Kidney tubule cell (primary cell): Measurements from ENCODE around the gene TRIO.

ENCODE experiments used
- DNase-seq: peaks from one replicate; pipeline ENCODE4 v3.0.0-alpha.2; 2018; ENCODE audit warnings: low spot score

TRIO gene

DNA sequence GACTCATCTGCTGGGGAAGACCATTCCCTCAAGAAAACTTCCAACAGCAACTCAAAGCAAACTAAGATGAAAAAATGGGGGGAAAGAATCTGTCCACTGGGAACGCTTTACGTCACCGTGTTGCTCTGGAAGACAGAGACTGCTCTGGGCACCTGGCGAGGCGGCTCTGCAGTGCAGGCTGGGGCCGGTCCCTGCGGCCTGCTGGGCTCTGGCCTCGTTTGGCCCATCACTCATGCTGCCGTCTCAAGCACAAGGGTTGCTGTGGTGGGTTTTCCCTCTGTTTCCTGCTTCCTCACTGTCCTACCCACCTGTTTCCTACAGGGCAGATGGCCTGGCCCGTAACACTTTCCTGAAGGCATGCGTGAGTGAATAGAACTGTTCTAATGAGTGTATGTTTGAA is 345.6 kb downstream of the TRIO start:
- DNase-seq = no peak

GRCh38 chr5:14489643-14490042 is 346.5 kb downstream of the TRIO start:
- no peak for DNase-seq

DNA sequence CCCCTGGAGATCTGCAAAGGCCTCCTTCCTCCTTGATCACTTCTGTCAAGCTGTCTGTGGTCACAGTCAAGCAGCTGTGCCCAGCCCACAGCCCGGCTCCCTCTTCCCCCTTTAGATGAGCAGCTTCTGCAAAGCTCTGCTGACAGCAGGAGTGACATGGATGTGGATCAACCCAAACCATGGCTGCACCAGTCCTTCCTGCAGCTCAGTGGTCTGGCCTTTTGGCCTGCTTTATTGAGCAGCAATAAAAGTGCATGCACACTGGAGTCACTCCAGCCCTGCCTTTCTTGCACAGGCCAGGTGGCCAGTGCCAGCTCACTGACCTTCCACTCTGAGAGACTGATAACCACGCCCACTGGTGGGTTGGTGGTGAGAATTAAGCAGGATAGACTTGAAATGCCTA is 347.2 kb downstream of the TRIO start:
- DNase-seq = no peak

GRCh38 chr5:14491015-14491915 is 348.1 kb downstream of the TRIO start:
- DNase-seq = no peak

DNA sequence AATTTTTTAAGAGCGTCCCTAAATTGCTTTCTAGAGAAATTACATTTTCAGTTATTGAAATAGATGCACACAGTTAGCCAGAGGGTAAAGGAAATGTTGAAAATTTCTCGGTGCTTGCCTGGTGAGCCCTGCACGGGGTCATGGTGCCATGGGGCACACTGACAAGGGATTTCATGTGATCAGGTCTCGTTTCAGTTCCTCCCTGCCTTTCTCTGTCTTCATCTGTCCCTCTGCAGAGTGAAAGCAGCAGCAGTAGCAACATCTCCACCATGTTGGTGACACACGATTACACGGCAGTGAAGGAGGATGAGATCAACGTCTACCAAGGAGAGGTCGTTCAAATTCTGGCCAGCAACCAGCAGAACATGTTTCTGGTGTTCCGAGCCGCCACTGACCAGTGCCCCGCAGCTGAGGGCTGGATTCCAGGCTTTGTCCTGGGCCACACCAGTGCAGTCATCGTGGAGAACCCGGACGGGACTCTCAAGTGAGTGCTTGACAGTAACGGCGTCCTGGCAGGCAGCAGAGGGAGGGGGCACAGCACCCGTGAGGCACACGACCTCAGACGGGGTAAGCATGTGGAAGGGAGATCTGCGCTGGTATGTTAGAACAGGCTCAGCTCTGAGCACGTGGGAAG is 349.3 kb downstream of the TRIO start:
- no peak for DNase-seq

GRCh38 chr5:14495301-14495700 is 352.2 kb downstream of the TRIO start:
- DNase-seq = no peak

DNA sequence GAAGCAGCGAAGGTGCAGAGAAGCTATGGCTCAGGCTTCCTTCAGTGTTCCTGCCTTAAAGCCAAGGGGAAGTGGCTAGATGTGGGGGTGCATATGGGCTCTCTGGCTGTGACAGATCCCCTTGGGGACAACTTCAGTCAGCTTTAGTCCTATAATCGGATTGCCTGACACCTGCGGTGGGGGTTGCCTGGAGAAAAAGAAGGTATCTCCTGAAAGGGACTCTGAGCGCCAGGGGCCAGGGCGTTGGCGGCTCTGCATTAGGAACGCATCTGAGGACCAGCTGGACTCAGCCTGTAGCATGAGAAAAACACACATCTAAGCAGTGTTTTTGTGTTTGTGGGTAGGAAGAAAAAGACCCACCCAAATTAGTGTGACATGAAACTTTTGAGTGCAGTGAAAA is 354.2 kb downstream of the TRIO start:
- DNase-seq = no peak

DNA sequence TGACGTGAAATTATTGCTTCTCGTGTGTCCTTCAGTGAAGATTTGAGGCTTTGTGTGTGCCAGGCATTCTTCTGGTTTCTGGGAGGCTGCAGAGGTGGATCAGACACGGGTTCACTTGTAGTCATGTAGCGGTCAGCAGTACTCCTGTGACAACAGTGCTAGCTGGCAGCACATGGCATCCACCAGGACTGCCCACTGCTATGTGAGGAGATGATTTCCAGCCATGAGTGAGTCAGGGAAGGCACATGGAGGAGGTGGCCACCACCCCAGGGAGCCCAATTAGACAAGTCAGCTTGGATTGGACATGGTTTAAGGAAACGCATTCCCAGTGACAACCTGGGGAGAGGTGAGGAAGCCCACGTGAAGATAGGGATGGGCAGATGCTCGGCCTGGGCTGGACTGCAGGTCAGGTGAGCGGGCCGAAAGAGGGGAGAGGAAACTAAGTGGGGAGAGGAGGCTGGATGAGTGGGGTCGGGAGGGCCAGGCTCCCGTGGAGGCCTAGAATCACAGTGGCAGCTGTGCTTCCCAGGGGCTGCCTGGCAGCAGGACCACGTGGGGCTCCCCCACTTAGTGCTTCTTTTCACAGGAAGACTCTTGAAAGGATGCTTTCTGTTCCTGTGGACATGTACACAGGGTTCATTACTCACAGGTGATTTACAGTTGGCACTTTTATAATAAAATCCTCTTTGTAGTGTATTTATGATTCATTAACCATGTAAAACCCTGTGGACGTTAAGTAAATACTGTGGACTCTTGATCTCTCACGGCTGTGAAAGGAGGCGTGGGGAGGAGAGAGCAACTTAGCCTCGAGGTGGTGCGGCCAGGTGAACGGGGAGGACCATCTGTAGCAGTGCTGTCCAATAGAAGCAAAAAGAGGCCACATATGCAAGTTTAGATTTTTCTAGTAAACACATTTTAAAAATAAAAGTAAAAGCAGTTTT is 358.5 kb downstream of the TRIO start:
- peak; percentile 27 for DNase-seq

GRCh38 chr5:14502294-14502690 is 359.1 kb downstream of the TRIO start:
- no peak for DNase-seq

- DNase-seq = peak; percentile 9
Observed at GRCh38 chr5:14503017-14503680, 360.0 kb downstream of the TRIO start.

DNA sequence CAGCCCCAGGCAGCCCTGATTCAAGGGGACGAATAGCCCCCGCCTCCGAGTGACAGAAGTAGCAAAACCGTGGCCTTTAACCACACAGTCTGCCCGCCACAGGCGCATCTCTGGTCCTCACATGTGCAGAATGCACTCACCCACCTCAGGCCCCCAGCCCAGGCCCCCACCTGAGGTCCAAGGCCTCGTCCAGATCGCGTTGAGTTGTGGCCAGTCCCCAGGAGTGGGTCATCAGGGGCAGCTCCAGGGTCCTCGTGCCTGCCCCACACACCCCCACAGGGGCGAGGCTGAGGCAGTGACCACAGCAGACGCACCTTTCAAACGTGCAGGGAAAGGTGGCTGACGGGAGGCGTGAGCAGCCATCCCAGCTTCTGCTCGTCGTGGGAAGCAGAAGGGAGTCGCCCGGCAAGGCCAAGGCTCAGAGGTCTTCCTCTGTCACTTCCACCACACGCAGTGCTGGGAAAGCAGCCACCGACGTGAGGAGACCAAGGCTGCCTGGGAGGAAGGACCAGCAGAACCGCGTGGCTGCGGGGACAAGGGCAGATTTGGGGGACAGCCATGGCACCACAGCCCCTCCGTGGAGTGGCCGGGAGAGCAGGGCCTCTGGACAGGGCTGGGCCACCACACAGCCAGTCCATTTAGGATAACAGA is 360.7 kb downstream of the TRIO start:
- no peak for DNase-seq

DNA sequence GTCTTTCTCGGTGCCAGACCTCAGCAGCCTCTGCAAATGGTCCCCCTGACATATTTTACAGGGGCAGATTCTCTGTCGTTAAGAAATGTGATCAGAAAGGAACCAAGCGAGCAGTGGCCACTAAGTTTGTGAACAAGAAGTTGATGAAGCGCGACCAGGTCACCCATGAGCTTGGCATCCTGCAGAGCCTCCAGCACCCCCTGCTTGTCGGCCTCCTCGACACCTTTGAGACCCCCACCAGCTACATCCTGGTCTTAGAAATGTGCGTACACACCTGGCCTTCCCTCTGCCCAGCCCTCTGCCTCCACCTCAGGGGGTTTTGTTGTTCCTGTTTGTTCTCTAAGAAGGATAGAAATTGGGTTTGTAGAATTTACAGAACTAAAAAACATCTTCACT is 361.2 kb downstream of the TRIO start:
- no peak for DNase-seq

GRCh38 chr5:14504816-14505215 is 361.7 kb downstream of the TRIO start:
- DNase-seq = no peak

- no peak for DNase-seq
Observed at GRCh38 chr5:14505310-14506139, 362.4 kb downstream of the TRIO start.

- no peak for DNase-seq
Observed at GRCh38 chr5:14506140-14506538, 363.0 kb downstream of the TRIO start.

GRCh38 chr5:14506661-14507060 is 363.5 kb downstream of the TRIO start:
- DNase-seq = no peak

GRCh38 chr5:14507156-14507941 is 364.2 kb downstream of the TRIO start:
- DNase-seq = no peak

- DNase-seq = no peak
Observed at GRCh38 chr5:14508046-14508445, 364.9 kb downstream of the TRIO start.

DNA sequence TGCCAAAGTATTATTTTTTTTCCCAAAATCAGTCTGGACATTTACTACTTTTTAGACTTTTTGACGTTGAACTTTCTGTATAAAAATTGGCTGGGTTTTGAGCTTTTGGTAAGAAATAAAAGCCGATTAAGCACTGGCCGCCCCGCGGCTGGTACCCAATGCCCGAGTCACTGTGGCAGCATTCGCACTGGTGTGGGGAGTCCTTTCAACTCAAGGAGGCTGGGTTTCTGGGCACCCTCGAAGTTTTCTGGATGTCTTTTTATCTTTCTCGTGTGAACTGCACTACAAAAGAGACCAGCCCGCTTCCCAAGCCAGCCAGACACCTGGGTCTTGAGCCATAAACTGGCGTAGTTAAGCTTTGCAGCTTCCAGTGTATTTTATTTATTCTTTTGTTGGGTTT is 366.4 kb downstream of the TRIO start:
- no peak for DNase-seq
